Measurements from ENCODE around the gene PCP4.
A peak's percentile ranks its signal among the peaks of the same experiment; 100 is the strongest.
"Not testable (repeated sequence)": the region's sequence is repeated elsewhere in the genome, so short reads cannot be mapped to it uniquely, and the experiment has no call there.

Gene PCP4

DNA sequence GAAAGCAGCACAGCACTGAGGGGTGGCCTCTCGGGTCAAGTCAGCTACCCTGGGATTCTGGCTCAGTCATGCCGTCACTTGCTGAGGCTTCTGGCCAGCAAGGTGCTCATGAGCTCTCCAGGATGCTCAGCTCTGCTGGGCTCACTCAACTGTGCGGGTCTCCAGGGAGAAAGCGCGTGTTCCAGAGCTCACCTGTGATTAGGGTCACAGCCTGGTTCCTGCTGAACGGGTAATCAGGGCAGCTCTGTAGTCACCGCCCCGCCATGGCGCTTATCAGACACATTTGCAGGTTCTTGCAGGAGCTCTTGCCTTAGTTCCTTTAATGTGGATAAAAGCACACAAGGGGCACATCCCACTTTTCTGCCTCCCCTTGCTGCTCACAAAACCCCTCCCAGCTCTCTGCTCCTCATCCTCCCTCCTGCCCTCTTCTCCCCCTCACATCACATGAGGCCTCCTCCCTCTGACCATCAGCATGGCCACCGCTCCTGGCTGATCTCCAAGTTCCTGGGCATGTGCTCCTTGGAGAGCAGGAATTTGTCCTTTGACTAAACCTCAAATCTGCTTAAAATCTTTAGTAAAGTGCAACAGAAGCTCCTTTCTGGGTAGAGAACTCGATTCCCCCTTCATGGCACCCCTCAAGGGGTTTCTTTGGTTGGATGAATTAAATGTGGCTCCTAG is 2.0 kb downstream of the PCP4 start:
- H3K36me3 ChIP-seq (ENCODE audit: insufficient read depth, low read length), result no peaks in the 10 kb centered on the region
- no peak overlapping the region for H3K9ac ChIP-seq (ENCODE audit: low read length)
- H3K27ac ChIP-seq (ENCODE audit: low read depth, low read length), result no peak overlapping the region
- H3K4me3 ChIP-seq (ENCODE audit: low read depth in 1 of 2, low read length in 2 of 2), result no peak overlapping the region
- no peaks in the 10 kb centered on the region for H3K27me3 ChIP-seq (ENCODE audit: control insufficient read depth in 1 of 2, insufficient read depth in 2 of 2, low read length in 2 of 2)
- no peaks in the 10 kb centered on the region for H3K4me1 ChIP-seq (ENCODE audit: insufficient read depth, low read length)
- H3K9me3 ChIP-seq (ENCODE audit: low read length), result no peaks in the 10 kb centered on the region

DNA sequence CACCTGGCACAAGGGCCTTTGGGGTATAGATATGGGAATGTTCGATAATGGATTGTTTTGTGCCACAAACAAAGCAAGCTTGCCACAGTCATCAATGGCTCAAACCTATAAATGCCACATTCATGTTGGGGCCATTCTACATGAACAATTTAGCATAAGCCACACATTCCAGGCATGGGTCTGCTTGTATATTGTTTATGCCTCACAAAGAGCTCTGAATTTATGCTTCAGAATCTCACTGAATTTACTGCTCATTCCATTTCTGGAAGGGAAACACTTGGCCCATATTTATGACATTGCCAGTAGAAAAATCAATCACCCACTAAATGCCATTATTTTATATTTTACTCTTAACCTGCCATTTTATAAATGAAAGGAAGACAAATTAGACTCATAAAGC is 6.4 kb downstream of the PCP4 start:
- H3K36me3 ChIP-seq (ENCODE audit: insufficient read depth, low read length), result no peaks in the 10 kb centered on the region
- H3K4me3 ChIP-seq (ENCODE audit: low read depth in 1 of 2, low read length in 2 of 2), result no peak overlapping the region
- H3K27ac ChIP-seq (ENCODE audit: low read depth, low read length), result no peak overlapping the region
- no peaks in the 10 kb centered on the region for H3K9me3 ChIP-seq (ENCODE audit: low read length)
- H3K27me3 ChIP-seq (ENCODE audit: control insufficient read depth in 1 of 2, insufficient read depth in 2 of 2, low read length in 2 of 2), result no peaks in the 10 kb centered on the region
- no peaks in the 10 kb centered on the region for H3K4me1 ChIP-seq (ENCODE audit: insufficient read depth, low read length)
- H3K9ac ChIP-seq (ENCODE audit: low read length), result no peak overlapping the region

DNA sequence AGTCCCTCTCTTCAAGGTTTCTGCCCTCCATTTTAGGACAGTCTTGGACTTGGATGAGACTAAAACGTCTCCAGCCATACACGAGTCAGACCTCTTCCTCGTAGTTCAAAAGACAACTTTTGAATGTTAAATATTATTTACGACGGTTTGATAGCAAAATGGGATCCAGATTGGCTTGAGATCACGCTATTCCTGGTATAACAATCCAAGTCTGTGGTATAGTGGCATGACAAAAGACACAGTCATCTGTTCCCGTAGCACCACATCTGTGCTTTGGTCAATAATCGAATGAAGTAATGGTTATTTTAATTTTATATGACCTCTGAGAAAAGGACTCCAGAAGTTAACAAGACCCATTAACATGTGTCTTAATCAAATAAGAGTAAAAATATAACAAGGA is 7.0 kb downstream of the PCP4 start:
- Histone ChIP-seq H3K4me1 (ENCODE audit: insufficient read depth, low read length) (no peaks in the 10 kb centered on the region), H3K27ac (ENCODE audit: low read depth, low read length) (no peak overlapping the region), H3K4me3 (ENCODE audit: low read depth in 1 of 2, low read length in 2 of 2) (no peak overlapping the region), H3K9me3 (ENCODE audit: low read length) (no peaks in the 10 kb centered on the region), H3K9ac (ENCODE audit: low read length) (no peak overlapping the region), H3K27me3 (ENCODE audit: control insufficient read depth in 1 of 2, insufficient read depth in 2 of 2, low read length in 2 of 2) (no peaks in the 10 kb centered on the region), H3K36me3 (ENCODE audit: insufficient read depth, low read length) (no peaks in the 10 kb centered on the region)

DNA sequence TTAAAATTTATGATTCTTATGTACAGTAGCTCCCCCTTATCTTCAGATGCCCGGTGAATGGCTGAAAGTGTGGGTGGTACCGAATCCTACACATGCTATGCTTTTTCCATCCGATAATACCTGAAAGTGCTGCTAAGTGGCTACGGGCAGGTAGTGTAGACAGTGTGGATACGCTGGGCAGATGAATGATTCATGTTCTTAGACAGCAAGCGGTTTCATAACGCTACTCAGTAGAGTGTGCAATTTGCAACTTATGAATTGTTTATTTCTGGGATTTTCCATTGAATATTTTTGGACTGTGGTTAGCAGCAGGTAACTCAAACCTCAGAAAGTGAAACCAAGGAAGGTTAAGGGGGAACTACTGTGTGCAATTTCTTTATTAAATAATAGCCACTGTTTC is 7.5 kb downstream of the PCP4 start:
- H3K9ac ChIP-seq (ENCODE audit: low read length), result no peak overlapping the region
- H3K4me3 ChIP-seq (ENCODE audit: low read depth in 1 of 2, low read length in 2 of 2), result no peak overlapping the region
- no peak overlapping the region for H3K27ac ChIP-seq (ENCODE audit: low read depth, low read length)
- H3K4me1 ChIP-seq (ENCODE audit: insufficient read depth, low read length), result no peaks in the 10 kb centered on the region
- H3K36me3 ChIP-seq (ENCODE audit: insufficient read depth, low read length), result no peaks in the 10 kb centered on the region
- H3K27me3 ChIP-seq (ENCODE audit: control insufficient read depth in 1 of 2, insufficient read depth in 2 of 2, low read length in 2 of 2), result no peaks in the 10 kb centered on the region
- no peaks in the 10 kb centered on the region for H3K9me3 ChIP-seq (ENCODE audit: low read length)

DNA sequence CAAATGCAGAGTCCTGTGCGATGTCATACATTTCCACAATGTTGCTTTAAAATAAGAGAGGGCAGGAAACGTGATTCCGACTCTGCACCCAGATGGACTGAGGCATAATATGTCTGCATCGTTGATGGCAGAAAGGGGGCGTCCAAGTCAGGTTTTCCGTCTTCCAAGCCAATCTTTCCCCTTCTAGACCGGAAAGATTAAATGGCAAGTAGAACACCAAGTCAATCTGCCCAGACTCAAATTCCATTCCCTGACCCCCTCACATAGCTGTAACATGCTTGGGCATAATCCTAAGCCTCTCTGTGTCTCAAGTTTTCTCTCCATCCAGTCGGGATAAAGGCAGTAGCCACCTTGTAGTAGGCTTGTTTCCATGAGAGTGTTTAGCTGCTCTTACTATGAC is 14.4 kb downstream of the PCP4 start:
- H3K27ac ChIP-seq (ENCODE audit: low read depth, low read length), result no peak overlapping the region
- peaks cover 17% of the 10 kb centered on the region for H3K4me1 ChIP-seq (ENCODE audit: insufficient read depth, low read length)
- no peaks in the 10 kb centered on the region for H3K27me3 ChIP-seq (ENCODE audit: control insufficient read depth in 1 of 2, insufficient read depth in 2 of 2, low read length in 2 of 2)
- H3K36me3 ChIP-seq (ENCODE audit: insufficient read depth, low read length), result no peaks in the 10 kb centered on the region
- H3K9ac ChIP-seq (ENCODE audit: low read length), result no peak overlapping the region
- H3K4me3 ChIP-seq (ENCODE audit: low read depth in 1 of 2, low read length in 2 of 2), result no peak overlapping the region
- no peaks in the 10 kb centered on the region for H3K9me3 ChIP-seq (ENCODE audit: low read length)

DNA sequence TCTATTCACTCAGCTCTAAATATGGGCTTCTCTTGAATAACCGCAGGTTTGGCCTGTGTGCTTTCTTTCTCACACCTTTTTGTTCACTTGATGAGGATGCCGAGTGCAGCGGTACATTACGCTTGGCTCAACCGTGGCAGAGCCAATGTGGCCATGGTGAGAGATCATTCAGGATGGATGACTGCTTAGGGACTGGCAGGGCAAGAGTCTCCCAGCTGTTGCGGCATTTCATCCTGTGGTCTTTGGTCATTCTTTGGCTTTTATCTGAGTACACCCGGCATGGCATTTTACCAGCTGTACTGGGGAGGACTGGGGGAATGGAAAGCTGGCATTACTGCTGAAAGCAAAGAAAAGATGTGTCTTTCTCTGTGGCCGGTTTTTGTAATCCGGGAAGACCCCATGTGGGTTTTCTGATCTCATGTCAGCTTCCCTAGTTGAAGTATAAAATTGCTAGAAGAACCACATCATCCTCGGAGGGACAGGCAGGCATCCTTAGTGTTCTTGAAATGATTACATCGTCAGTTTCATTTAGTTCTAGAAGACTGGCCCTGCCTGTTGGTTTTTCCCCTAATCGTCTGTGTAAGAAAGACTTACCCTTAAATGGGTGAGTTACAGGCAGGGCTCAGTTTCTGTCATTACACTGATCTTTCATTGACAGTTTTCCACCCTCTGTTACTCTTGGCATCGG is 15.1 kb downstream of the PCP4 start:
- H3K4me1 ChIP-seq (ENCODE audit: insufficient read depth, low read length), result peaks cover 17% of the 10 kb centered on the region
- H3K36me3 ChIP-seq (ENCODE audit: insufficient read depth, low read length), result no peaks in the 10 kb centered on the region
- H3K9ac ChIP-seq (ENCODE audit: low read length), result no peak overlapping the region
- H3K27me3 ChIP-seq (ENCODE audit: control insufficient read depth in 1 of 2, insufficient read depth in 2 of 2, low read length in 2 of 2), result no peaks in the 10 kb centered on the region
- H3K27ac ChIP-seq (ENCODE audit: low read depth, low read length), result no peak overlapping the region
- H3K4me3 ChIP-seq (ENCODE audit: low read depth in 1 of 2, low read length in 2 of 2), result no peak overlapping the region
- no peaks in the 10 kb centered on the region for H3K9me3 ChIP-seq (ENCODE audit: low read length)

DNA sequence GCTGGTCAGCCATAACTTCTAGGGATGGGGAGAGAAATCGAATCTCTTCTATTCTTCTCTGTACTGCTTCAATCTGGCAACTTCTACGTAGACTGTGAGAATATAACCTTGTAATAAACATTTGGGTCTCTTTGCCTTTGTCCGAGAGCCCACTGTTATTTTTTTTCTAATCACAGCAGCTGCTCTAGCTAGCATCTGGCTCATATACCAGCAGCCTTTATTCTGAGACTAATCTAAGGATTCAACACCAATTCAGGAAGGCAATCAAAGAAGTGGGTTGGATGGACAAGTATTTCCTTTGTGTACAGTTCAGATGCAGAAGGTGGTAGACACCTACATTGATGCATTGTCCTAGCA is 15.6 kb downstream of the PCP4 start:
- no peaks in the 10 kb centered on the region for H3K9me3 ChIP-seq (ENCODE audit: low read length)
- no peak overlapping the region for H3K4me3 ChIP-seq (ENCODE audit: low read depth in 1 of 2, low read length in 2 of 2)
- no peak overlapping the region for H3K9ac ChIP-seq (ENCODE audit: low read length)
- H3K27ac ChIP-seq (ENCODE audit: low read depth, low read length), result no peak overlapping the region
- H3K36me3 ChIP-seq (ENCODE audit: insufficient read depth, low read length), result no peaks in the 10 kb centered on the region
- no peaks in the 10 kb centered on the region for H3K27me3 ChIP-seq (ENCODE audit: control insufficient read depth in 1 of 2, insufficient read depth in 2 of 2, low read length in 2 of 2)
- peaks cover 17% of the 10 kb centered on the region for H3K4me1 ChIP-seq (ENCODE audit: insufficient read depth, low read length)

DNA sequence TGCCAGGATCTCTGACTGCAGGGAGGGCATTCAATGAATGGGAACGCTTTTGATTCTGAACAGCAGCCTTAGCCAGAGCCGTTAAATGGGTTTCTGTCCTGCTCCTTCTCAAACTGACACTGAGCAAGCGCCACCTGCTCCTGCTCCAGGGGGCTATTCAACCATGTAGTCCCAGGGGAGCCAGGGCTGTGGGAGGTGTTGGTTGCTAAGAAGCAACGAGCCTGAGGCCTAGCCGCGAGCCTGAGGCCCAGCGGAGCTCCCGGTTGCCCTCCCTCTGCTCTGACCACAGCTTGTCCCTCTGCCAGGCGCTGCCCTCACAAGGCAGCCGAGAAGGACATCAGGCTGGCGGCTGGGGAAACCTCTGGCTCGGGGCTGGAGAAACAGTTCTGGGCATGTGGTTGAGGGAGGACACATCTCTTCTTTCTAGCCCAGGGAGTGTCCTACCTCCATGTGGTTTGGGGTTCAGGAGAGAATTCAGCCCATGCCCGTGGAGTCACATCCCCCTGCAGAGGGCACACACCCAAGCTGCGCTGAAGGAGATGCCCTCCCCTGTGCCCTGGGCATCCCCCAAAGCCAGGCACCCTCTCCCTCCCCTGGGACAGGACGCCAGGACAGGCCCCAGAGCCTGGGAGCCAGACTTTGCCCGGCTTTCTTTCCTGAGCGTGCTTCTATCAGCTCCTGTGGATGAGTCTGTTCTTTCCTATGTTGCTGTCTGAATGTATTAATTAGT is 18.0 kb downstream of the PCP4 start:
- no peak overlapping the region for H3K4me3 ChIP-seq (ENCODE audit: low read depth in 1 of 2, low read length in 2 of 2)
- peaks cover 17% of the 10 kb centered on the region for H3K4me1 ChIP-seq (ENCODE audit: insufficient read depth, low read length)
- no peaks in the 10 kb centered on the region for H3K36me3 ChIP-seq (ENCODE audit: insufficient read depth, low read length)
- H3K27ac ChIP-seq (ENCODE audit: low read depth, low read length), result peak overlapping the region; percentile 65
- no peaks in the 10 kb centered on the region for H3K9me3 ChIP-seq (ENCODE audit: low read length)
- H3K9ac ChIP-seq (ENCODE audit: low read length), result no peak overlapping the region
- no peaks in the 10 kb centered on the region for H3K27me3 ChIP-seq (ENCODE audit: control insufficient read depth in 1 of 2, insufficient read depth in 2 of 2, low read length in 2 of 2)

DNA sequence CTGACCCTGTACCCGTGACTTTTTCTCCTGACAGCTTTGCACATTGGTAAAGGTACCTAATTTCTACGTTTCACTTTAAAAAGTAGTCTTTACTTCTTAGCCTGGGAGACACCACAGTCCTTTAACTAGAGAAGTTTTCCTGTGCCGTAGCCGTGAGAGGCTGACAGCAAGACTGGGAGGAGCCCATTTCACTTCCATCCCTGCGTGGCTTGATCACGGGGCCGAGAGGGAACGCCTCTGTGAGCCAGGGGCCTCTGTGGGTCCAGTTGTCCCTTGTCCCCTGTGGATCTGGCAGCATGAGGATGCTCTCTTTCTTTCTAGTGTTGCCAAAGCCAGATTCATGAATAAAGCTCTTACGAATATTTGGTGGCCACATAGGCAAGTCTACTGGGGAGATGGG is 21.6 kb downstream of the PCP4 start:
- no peaks in the 10 kb centered on the region for H3K27me3 ChIP-seq (ENCODE audit: control insufficient read depth in 1 of 2, insufficient read depth in 2 of 2, low read length in 2 of 2)
- H3K4me1 ChIP-seq (ENCODE audit: insufficient read depth, low read length), result peaks cover 17% of the 10 kb centered on the region
- no peak overlapping the region for H3K4me3 ChIP-seq (ENCODE audit: low read depth in 1 of 2, low read length in 2 of 2)
- no peaks in the 10 kb centered on the region for H3K9me3 ChIP-seq (ENCODE audit: low read length)
- no peaks in the 10 kb centered on the region for H3K36me3 ChIP-seq (ENCODE audit: insufficient read depth, low read length)
- H3K9ac ChIP-seq (ENCODE audit: low read length), result no peak overlapping the region
- H3K27ac ChIP-seq (ENCODE audit: low read depth, low read length), result no peak overlapping the region

DNA sequence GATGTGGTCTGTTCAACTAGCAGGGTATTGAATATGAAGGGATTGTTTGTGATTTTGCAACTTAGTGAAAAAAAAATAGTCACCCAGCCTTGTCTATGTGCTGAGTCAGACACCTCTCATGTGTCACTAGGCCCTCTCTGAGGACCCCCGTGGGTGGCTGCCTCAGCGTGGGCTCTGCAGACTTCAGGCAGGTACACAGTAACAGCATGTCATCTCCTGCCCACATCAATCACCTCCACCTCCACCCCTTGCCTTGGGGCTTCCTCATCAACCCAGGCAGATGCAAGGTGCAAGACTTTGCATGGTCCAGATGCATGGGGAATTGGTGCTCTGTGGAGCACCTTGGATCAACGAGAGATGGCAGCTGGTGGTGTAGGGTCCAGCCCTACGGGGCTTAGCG is 23.9 kb downstream of the PCP4 start:
- H3K27me3 ChIP-seq (ENCODE audit: control insufficient read depth in 1 of 2, insufficient read depth in 2 of 2, low read length in 2 of 2), result no peaks in the 10 kb centered on the region
- no peak overlapping the region for H3K9ac ChIP-seq (ENCODE audit: low read length)
- H3K4me1 ChIP-seq (ENCODE audit: insufficient read depth, low read length), result peaks cover under 1% of the 10 kb centered on the region
- H3K27ac ChIP-seq (ENCODE audit: low read depth, low read length), result no peak overlapping the region
- H3K36me3 ChIP-seq (ENCODE audit: insufficient read depth, low read length), result no peaks in the 10 kb centered on the region
- no peaks in the 10 kb centered on the region for H3K9me3 ChIP-seq (ENCODE audit: low read length)
- H3K4me3 ChIP-seq (ENCODE audit: low read depth in 1 of 2, low read length in 2 of 2), result no peak overlapping the region

DNA sequence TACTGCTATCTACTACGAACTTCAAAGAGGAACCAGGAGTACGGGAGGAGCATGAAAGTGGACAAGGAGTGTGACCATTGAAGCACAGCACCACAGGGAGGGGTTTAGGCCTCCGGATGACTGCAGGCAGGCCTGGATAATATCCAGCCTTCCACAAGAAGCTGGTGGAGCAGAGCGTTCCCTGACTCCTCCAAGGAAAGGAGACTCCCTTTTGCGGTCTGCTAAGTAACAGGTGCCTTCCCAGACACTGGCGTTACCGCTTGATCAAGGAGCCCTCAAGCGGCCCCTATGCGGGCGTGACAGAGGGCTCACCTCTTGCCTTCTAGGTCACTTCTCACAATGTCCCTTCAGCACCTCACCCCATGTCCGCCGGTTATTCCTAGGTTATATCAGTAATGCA is 24.6 kb downstream of the PCP4 start:
- not testable (repeated sequence) for H3K9me3 ChIP-seq (ENCODE audit: low read length); H3K27ac ChIP-seq (ENCODE audit: low read depth, low read length); H3K4me3 ChIP-seq (ENCODE audit: low read depth in 1 of 2, low read length in 2 of 2); H3K27me3 ChIP-seq (ENCODE audit: control insufficient read depth in 1 of 2, insufficient read depth in 2 of 2, low read length in 2 of 2); H3K36me3 ChIP-seq (ENCODE audit: insufficient read depth, low read length); H3K4me1 ChIP-seq (ENCODE audit: insufficient read depth, low read length); H3K9ac ChIP-seq (ENCODE audit: low read length)
